Activated CD4-positive, CD25-positive, alpha-beta regulatory T cell (primary cell): ENCODE data around the gene RAP1GAP2.
"Not testable (repeated sequence)": the region's sequence is repeated elsewhere in the genome, so short reads cannot be mapped to it uniquely, and the experiment has no call there.

Experiments used
- DNase-seq, 4 experiments: peaks; one replicate each; lab custom pipeline; 2025; lab: John Stamatoyannopoulos, UW

Gene RAP1GAP2

GRCh38 chr17:3025421-3026124 is 229.3 kb downstream of the RAP1GAP2 start:
- DNase-seq: no peak

GRCh38 chr17:3026125-3026855 is 230.1 kb downstream of the RAP1GAP2 start:
- no peak for DNase-seq

GRCh38 chr17:3026856-3027751 is 230.9 kb downstream of the RAP1GAP2 start:
- no peak for DNase-seq

GRCh38 chr17:3027786-3028532 is 231.7 kb downstream of the RAP1GAP2 start:
- DNase-seq: no peak

GRCh38 chr17:3029213-3029913 is 233.1 kb downstream of the RAP1GAP2 start:
- DNase-seq: no peak

GRCh38 chr17:3030096-3030495 is 233.9 kb downstream of the RAP1GAP2 start:
- DNase-seq: no peak

- DNase-seq: not testable (repeated sequence)
These were observed 234.7 kb downstream of the RAP1GAP2 start for GRCh38 chr17:3030852-3031470.

GRCh38 chr17:3032258-3033247 is 236.3 kb downstream of the RAP1GAP2 start:
- DNase-seq: no peak

- no peak for DNase-seq
These were observed 237.0 kb downstream of the RAP1GAP2 start for GRCh38 chr17:3033248-3033640.

- DNase-seq: no peak
These were observed 237.7 kb downstream of the RAP1GAP2 start for GRCh38 chr17:3033741-3034577.

- DNase-seq: no peak
These were observed 238.3 kb downstream of the RAP1GAP2 start for GRCh38 chr17:3034578-3034920.

- DNase-seq: no peak
These were observed 239.2 kb downstream of the RAP1GAP2 start for GRCh38 chr17:3035256-3035967.

GRCh38 chr17:3035968-3036280 is 239.7 kb downstream of the RAP1GAP2 start:
- DNase-seq: no peak

GRCh38 chr17:3036800-3037199 is 240.6 kb downstream of the RAP1GAP2 start:
- no peak for DNase-seq

- DNase-seq: no peak
These were observed 241.0 kb downstream of the RAP1GAP2 start for GRCh38 chr17:3037259-3037658.

- no peak for DNase-seq
These were observed 242.7 kb downstream of the RAP1GAP2 start for GRCh38 chr17:3038941-3039340.

GRCh38 chr17:3039736-3040135 is 243.5 kb downstream of the RAP1GAP2 start:
- DNase-seq: no peak

- DNase-seq: no peak
These were observed 244.6 kb downstream of the RAP1GAP2 start for GRCh38 chr17:3040882-3041281.
